IMR-90 (cell line): Measurements from ENCODE around the gene HPSE2. TPM values are rescaled to one million over a fixed set of nuclear protein-coding genes. Genes with fewer than 3 reads are reported as not detected.
A peak's percentile ranks its signal among the peaks of the same experiment; 100 is the strongest.

ENCODE experiments used
- ATAC-seq: fragments of 200-7000 bp; cut with Tn5 transposase; 2 replicates; pipeline ENCODE4 v1.9.1; 2020; ENCODE audit warnings: low read depth, mild to moderate bottlenecking, moderate library complexity
- BruUV-seq: library from RNA; stranded (reverse); fragments of 400-500 nt; replicated peaks from 2 replicates; lab custom pipeline; 2021; lab: Mats Ljungman, UMichigan
- CTCF ChIA-PET: fragments of 300-600 bp; formaldehyde crosslinking; extraction: SDS; loops from one replicate; lab custom pipeline; 2021; ENCODE audit warnings: antibody characterized with exemption; lab: Yijun Ruan, JAX
- POLR2A ChIA-PET: fragments of 300-600 bp; sonication (Branson Sonifier 250); formaldehyde crosslinking; loops from one replicate; lab custom pipeline; 2022; ENCODE audit warnings: antibody characterized with exemption; ENCODE audit not compliant: unreplicated experiment; lab: Charles Lee
- DNase-seq: peaks from one replicate; pipeline ENCODE4 v3.0.0; 2013
- H2AFZ ChIP-seq: replicated peaks from 2 replicates; pipeline ENCODE3; 2013; ENCODE audit warnings: low read length, mild to moderate bottlenecking; ENCODE audit not compliant: poor library complexity
- H2AK5ac ChIP-seq: 2 replicates; pipeline ENCODE4 v1.6.1; 2013; ENCODE audit warnings: low read depth, low read length, inconsistent platforms
- H2AK9ac ChIP-seq: replicated peaks from 2 replicates; pipeline ENCODE3; 2013; ENCODE audit warnings: mild to moderate bottlenecking, low read depth, low read length, moderate library complexity; ENCODE audit not compliant: poor library complexity
- H2BK120ac ChIP-seq: 2 replicates; pipeline ENCODE4 v1.6.1; 2013; ENCODE audit warnings: low read depth, low read length, inconsistent platforms
- H2BK15ac ChIP-seq: 3 replicates; pipeline ENCODE4 v1.6.1; 2013; ENCODE audit warnings: low read depth, low read length, inconsistent platforms
- H2BK20ac ChIP-seq: 2 replicates; pipeline ENCODE4 v1.6.1; 2013; ENCODE audit warnings: low read depth, mild to moderate bottlenecking, inconsistent platforms, low read length, moderate library complexity
- H2BK5ac ChIP-seq: 2 replicates; pipeline ENCODE4 v1.6.1; 2013; ENCODE audit warnings: mild to moderate bottlenecking, low read depth, low read length, inconsistent platforms; ENCODE audit not compliant: poor library complexity, severe bottlenecking
- H3K14ac ChIP-seq: replicated peaks from 2 replicates; pipeline ENCODE4 v1.6.1; 2013; ENCODE audit warnings: low read depth, low read length, inconsistent platforms
- H3K18ac ChIP-seq: 2 replicates; pipeline ENCODE4 v1.6.1; 2013; ENCODE audit warnings: low read depth, low read length, control low read depth
- H3K23ac ChIP-seq: 2 replicates; pipeline ENCODE4 v1.6.1; 2013; ENCODE audit warnings: low read depth, low read length, inconsistent platforms
- H3K27ac ChIP-seq: 2 replicates; pipeline ENCODE4 v1.5.1; 2013; ENCODE audit warnings: mild to moderate bottlenecking, control low read depth, low read length; ENCODE audit not compliant: insufficient read depth
- H3K27me3 ChIP-seq: 2 replicates; pipeline ENCODE4 v1.6.1; 2013; ENCODE audit warnings: low read length; ENCODE audit not compliant: control insufficient read depth, insufficient read depth
- H3K36me3 ChIP-seq: 2 replicates; pipeline ENCODE4 v1.6.1; 2013; ENCODE audit warnings: low read length, mixed read lengths; ENCODE audit not compliant: control insufficient read depth, insufficient read depth
- H3K4ac ChIP-seq: 2 replicates; pipeline ENCODE4 v1.6.1; 2013; ENCODE audit warnings: low read depth, low read length, inconsistent platforms
- H3K4me1 ChIP-seq: 2 replicates; pipeline ENCODE4 v1.6.1; 2013; ENCODE audit warnings: low read length, mixed read lengths; ENCODE audit not compliant: control insufficient read depth, insufficient read depth
- H3K4me2 ChIP-seq: 2 replicates; pipeline ENCODE4 v1.6.1; 2013; ENCODE audit warnings: low read depth, mild to moderate bottlenecking, control low read depth, low read length, moderate library complexity
- H3K4me3 ChIP-seq: 2 replicates; pipeline ENCODE4 v1.5.1; 2013; ENCODE audit warnings: low read depth, mild to moderate bottlenecking, control low read depth, low read length, moderate library complexity; ENCODE audit not compliant: insufficient read depth
- H3K56ac ChIP-seq: 2 replicates; pipeline ENCODE4 v1.6.1; 2013; ENCODE audit warnings: low read length, inconsistent platforms; ENCODE audit not compliant: insufficient read depth; ENCODE audit errors: extremely low read depth
- H3K79me1 ChIP-seq, 2 experiments: 2 replicates each; pipeline ENCODE4 v1.6.1; 2013; ENCODE audit warnings: low read length in 2 of 2, inconsistent platforms in 1 of 2, low read depth in 1 of 2
- H3K9ac ChIP-seq: 2 replicates; pipeline ENCODE4 v1.6.1; 2013; ENCODE audit warnings: low read depth, low read length, control low read depth
- H3K9me1 ChIP-seq: 2 replicates; pipeline ENCODE4 v1.6.1; 2013; ENCODE audit warnings: low read length, inconsistent platforms; ENCODE audit not compliant: insufficient read depth
- H3K9me3 ChIP-seq: 2 replicates; pipeline ENCODE4 v1.6.1; 2013; ENCODE audit warnings: low read length; ENCODE audit not compliant: control insufficient read depth, insufficient read depth
- H4K20me1 ChIP-seq: 2 replicates; pipeline ENCODE4 v1.6.1; 2013; ENCODE audit warnings: low read length, inconsistent platforms; ENCODE audit not compliant: insufficient read depth
- H4K5ac ChIP-seq: 2 replicates; pipeline ENCODE4 v1.6.1; 2013; ENCODE audit warnings: mild to moderate bottlenecking, low read depth, low read length, control low read depth
- H4K8ac ChIP-seq, 2 experiments: 2 replicates each; pipeline ENCODE4 v1.6.1; 2013; ENCODE audit warnings: low read depth in 2 of 2, low read length in 2 of 2, control low read depth in 1 of 2, inconsistent platforms in 1 of 2
- H4K91ac ChIP-seq: 2 replicates; pipeline ENCODE4 v1.6.1; 2013; ENCODE audit warnings: low read depth, low read length, inconsistent platforms; ENCODE audit not compliant: insufficient read depth
- MAFK ChIP-seq: IDR thresholded peaks from 2 replicates; pipeline ENCODE4 v1.6.1; 2012; ENCODE audit warnings: low read depth, low read length, improper control_type of control experiment
- MAZ ChIP-seq: IDR thresholded peaks from 2 replicates; pipeline ENCODE4 v1.6.1; 2012; ENCODE audit warnings: low read depth, mild to moderate bottlenecking, low read length, improper control_type of control experiment, moderate library complexity, borderline replicate concordance
- NFE2L2 ChIP-seq: fragments of 150-350 bp; IDR thresholded peaks from 2 replicates; pipeline ENCODE4 v1.6.1; 2016; ENCODE audit warnings: low read depth, mild to moderate bottlenecking, low read length
- RAD21 ChIP-seq: IDR thresholded peaks from 2 replicates; pipeline ENCODE4 v1.6.1; 2012; ENCODE audit warnings: low read length, improper control_type of control experiment
- dilution Hi-C: fragments of 300-500 bp; cut with HindIII; formaldehyde crosslinking; loops from one replicate; pipeline ENCODE4 v1.14.3; 2018; ENCODE audit warnings: low sequenced_read_pairs; ENCODE audit not compliant: unreplicated experiment
- in situ Hi-C: fragments of 300-500 bp; cut with MboI; formaldehyde crosslinking; loops from 3 replicates; pipeline ENCODE4 v1.14.3; 2019; ENCODE audit warnings: low sequenced_read_pairs, inconsistent platforms, mixed read lengths
- intact Hi-C: fragments of 100-400 bp; cut with micrococcal nuclease; formaldehyde crosslinking; loops from 2 replicates; pipeline ENCODE4 v1.10.0; 2022
- polyA plus RNA-seq, 3 experiments: library from polyadenylated mRNA; depleted of rRNA; stranded (reverse); fragments of >200 nt; gene quantifications; 2 replicates each; pipeline ENCODE4 v1.2.3, GENCODE V29; 2012; ENCODE audit warnings: low replicate concordance in 1 of 3
- total RNA-seq: library from RNA; depleted of rRNA; stranded (reverse); fragments of >200 nt; gene quantifications from 2 replicates; pipeline ENCODE4 v1.2.3, GENCODE V29; 2012
- TF ChIP-seq, protein P1 (sequence below): fragments of 150-350 bp; IDR thresholded peaks from 2 replicates; pipeline ENCODE4 v1.6.1; 2016; ENCODE audit warnings: low read depth, mild to moderate bottlenecking, low read length, moderate library complexity, borderline replicate concordance

HPSE2 gene
- total and polyA plus RNA-seq, 2 of the 4 experiments (the other 2 are of a cell fraction): not detected

DNA sequence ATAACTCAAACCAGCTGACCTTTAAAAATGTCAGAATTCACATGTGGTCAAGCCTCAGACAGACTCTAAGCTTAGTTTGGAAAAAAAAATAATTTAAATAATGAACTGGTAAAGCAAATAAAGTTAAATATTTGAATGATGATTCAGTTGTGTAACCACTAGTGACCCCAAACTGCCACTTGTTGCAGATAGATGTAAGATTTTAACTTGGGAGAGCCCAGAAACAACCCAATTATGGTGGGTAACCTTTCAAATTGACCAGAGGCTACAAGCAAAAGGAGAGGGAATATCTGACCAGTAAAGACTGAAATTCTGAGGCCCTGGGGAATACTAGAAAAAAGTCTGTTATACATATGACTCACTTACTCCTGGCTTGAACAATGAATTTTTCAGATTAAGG lies 268.1 kb downstream of the HPSE2 start:
- TF ChIP-seq RAD21 (no peak), MAFK (no peak), MAZ (no peak), NFE2L2 (no peak)
- TF ChIP-seq, protein P1, sequence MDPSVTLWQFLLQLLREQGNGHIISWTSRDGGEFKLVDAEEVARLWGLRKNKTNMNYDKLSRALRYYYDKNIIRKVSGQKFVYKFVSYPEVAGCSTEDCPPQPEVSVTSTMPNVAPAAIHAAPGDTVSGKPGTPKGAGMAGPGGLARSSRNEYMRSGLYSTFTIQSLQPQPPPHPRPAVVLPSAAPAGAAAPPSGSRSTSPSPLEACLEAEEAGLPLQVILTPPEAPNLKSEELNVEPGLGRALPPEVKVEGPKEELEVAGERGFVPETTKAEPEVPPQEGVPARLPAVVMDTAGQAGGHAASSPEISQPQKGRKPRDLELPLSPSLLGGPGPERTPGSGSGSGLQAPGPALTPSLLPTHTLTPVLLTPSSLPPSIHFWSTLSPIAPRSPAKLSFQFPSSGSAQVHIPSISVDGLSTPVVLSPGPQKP: no peak
- H2BK120ac ChIP-seq: no peak overlapping the region
- H3K14ac ChIP-seq: no peak overlapping the region
- no TSS peak for BruUV-seq
- no peak overlapping the region for H4K8ac ChIP-seq
- no peak overlapping the region for H3K4ac ChIP-seq
- peak; percentile 80 for ATAC-seq
- H3K4me3 ChIP-seq: no peak overlapping the region
- H3K56ac ChIP-seq: no peak overlapping the region
- no peak overlapping the region for H2BK20ac ChIP-seq
- H2AFZ ChIP-seq: no peak overlapping the region
- no peak overlapping the region for H3K23ac ChIP-seq
- H3K4me2 ChIP-seq: peak overlapping the region; percentile 81; the same call in 1 of the 2 replicates
- H3K27ac ChIP-seq: no peak overlapping the region
- ChIA-PET CTCF (no interaction called here), POLR2A (no interaction called here)
- H3K79me1 ChIP-seq: no peaks in the 10 kb centered on the region
- no peak overlapping the region for H3K9ac ChIP-seq
- in situ Hi-C loops (no loop called here), intact Hi-C loops (no loop called here), dilution Hi-C loops (no loop called here)
- H3K9me3 ChIP-seq: no peaks in the 10 kb centered on the region
- no peak overlapping the region for H2AK5ac ChIP-seq
- peak overlapping the region; percentile 81 for H2BK5ac ChIP-seq
- H3K9me1 ChIP-seq: 0 out of 2 replicates have a peak, but pooled peaks cover 3% of the 10 kb centered on the region
- H2AK9ac ChIP-seq: no peak overlapping the region
- DNase-seq: peak; percentile 46
- H4K20me1 ChIP-seq: no peaks in the 10 kb centered on the region
- H3K18ac ChIP-seq: peak overlapping the region; percentile 88; the same call in 1 of the 2 replicates
- peak overlapping the region; percentile 56; the same call in 1 of the 2 replicates for H4K5ac ChIP-seq
- H3K36me3 ChIP-seq: no peaks in the 10 kb centered on the region
- no peak overlapping the region for H2BK15ac ChIP-seq
- no peak overlapping the region for H4K91ac ChIP-seq
- peaks cover 10% of the 10 kb centered on the region for H3K4me1 ChIP-seq
- H3K27me3 ChIP-seq: no peaks in the 10 kb centered on the region
